GM12874 (cell line): Measurements from ENCODE around the gene RAD51B.

Experiments
- CTCF ChIP-seq: IDR thresholded peaks from 2 replicates; pipeline ENCODE4 v1.5.1; 2011; ENCODE audit warnings: low read depth, mild to moderate bottlenecking, control low read depth, low read length, moderate library complexity; ENCODE audit not compliant: insufficient read depth

The RAD51B gene

GRCh38 chr14:68278576-68279436 lies 459.2 kb downstream of the RAD51B start:
- TF ChIP-seq CTCF = no peak

- no peak for TF ChIP-seq CTCF
Measured at GRCh38 chr14:68279437-68279720, 459.8 kb downstream of the RAD51B start.

GRCh38 chr14:68279777-68280233 lies 460.2 kb downstream of the RAD51B start:
- TF ChIP-seq CTCF = no peak

GRCh38 chr14:68281497-68281896 lies 461.9 kb downstream of the RAD51B start:
- no peak for TF ChIP-seq CTCF

GRCh38 chr14:68282479-68283377 lies 463.1 kb downstream of the RAD51B start:
- TF ChIP-seq CTCF = no peak

- no peak for TF ChIP-seq CTCF
Measured at GRCh38 chr14:68283378-68284123, 464.0 kb downstream of the RAD51B start.

GRCh38 chr14:68284333-68284732 lies 464.8 kb downstream of the RAD51B start:
- no peak for TF ChIP-seq CTCF
